Body of pancreas (tissue), 4 donors: ENCODE results near the gene SLBP.

Source experiments
- CTCF ChIP-seq, 7 experiments: fragments of 450-650 bp in 4 of 7; fragments of 200-600 bp in 3 of 7; sonication (generic) in 3 of 7; IDR thresholded peaks; one replicate each; pipeline ENCODE4 v1.5.1; 2016 to 2019; ENCODE audit warnings: antibody characterized with exemption in 7 of 7
- POLR2A ChIP-seq, 3 donors: fragments of 450-650 bp; IDR thresholded peaks; one replicate each; pipeline ENCODE4 v1.6.1; 2016; ENCODE audit warnings: antibody characterized with exemption in 3 of 3, mild to moderate bottlenecking in 2 of 3

- TF ChIP-seq CTCF (IDR thresholded peaks at IDR 0.05) (no peak), POLR2A (IDR thresholded peaks at IDR 0.05) (no peak)
These were observed 15.3 kb upstream of the SLBP start for GRCh38 chr4:1727117-1728031.
